ENCODE results near the gene ILK. TPM values are rescaled to one million over a fixed set of nuclear protein-coding genes. Genes with fewer than 3 reads are reported as not detected.

ILK gene
- total and polyA plus RNA-seq, 11 donors: 177 to 288 (median 222) TPM

DNA sequence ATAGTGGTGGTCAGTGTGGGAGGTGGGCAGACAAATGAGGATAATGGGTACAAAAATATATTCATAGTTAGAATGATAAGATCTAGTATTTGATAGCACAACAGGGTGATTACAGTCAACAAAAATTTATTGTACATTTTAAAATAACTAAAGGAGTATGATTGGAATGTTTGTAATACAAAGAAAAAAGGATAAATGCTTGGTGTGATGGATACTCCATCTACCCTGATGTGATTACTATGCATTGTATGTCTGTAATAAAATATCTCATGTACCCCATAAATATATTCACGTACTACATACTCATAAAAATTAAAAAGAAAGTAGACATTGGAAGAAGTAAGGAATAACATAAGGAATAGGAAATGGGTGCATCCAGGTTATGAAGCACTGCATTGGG lies 15.6 kb upstream of the ILK start:
- no peak for ATAC-seq
- no peak overlapping the region for H3K4me3 ChIP-seq
- peaks cover 0 to 19% (median 10%) of the 10 kb centered on the region in 12 donors for H3K9me3 ChIP-seq
- TF ChIP-seq, protein P1, sequence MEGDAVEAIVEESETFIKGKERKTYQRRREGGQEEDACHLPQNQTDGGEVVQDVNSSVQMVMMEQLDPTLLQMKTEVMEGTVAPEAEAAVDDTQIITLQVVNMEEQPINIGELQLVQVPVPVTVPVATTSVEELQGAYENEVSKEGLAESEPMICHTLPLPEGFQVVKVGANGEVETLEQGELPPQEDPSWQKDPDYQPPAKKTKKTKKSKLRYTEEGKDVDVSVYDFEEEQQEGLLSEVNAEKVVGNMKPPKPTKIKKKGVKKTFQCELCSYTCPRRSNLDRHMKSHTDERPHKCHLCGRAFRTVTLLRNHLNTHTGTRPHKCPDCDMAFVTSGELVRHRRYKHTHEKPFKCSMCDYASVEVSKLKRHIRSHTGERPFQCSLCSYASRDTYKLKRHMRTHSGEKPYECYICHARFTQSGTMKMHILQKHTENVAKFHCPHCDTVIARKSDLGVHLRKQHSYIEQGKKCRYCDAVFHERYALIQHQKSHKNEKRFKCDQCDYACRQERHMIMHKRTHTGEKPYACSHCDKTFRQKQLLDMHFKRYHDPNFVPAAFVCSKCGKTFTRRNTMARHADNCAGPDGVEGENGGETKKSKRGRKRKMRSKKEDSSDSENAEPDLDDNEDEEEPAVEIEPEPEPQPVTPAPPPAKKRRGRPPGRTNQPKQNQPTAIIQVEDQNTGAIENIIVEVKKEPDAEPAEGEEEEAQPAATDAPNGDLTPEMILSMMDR (IDR thresholded peaks at IDR 0.05): no peak
- no peak for TF ChIP-seq POLR2A (IDR thresholded peaks at IDR 0.05)
- H3K27me3 ChIP-seq: no peaks in the 10 kb centered on the region
- 93 to 100% (median 97%) methylated on average over 1 of the region's 1 CpG for WGBS, 4 donors
- peak overlapping the region in 3 of 12 donors; percentile 24 to 64 (median 44) for H3K27ac ChIP-seq
- DNase-seq: no peak
- H3K4me1 ChIP-seq: peaks cover 0 to 22% (median 7%) of the 10 kb centered on the region in 12 donors
- H3K36me3 ChIP-seq: peaks cover 0 to 23% (median 10%) of the 10 kb centered on the region in 9 donors
- intact Hi-C loops (cut with DNase I): no loop called here

DNA sequence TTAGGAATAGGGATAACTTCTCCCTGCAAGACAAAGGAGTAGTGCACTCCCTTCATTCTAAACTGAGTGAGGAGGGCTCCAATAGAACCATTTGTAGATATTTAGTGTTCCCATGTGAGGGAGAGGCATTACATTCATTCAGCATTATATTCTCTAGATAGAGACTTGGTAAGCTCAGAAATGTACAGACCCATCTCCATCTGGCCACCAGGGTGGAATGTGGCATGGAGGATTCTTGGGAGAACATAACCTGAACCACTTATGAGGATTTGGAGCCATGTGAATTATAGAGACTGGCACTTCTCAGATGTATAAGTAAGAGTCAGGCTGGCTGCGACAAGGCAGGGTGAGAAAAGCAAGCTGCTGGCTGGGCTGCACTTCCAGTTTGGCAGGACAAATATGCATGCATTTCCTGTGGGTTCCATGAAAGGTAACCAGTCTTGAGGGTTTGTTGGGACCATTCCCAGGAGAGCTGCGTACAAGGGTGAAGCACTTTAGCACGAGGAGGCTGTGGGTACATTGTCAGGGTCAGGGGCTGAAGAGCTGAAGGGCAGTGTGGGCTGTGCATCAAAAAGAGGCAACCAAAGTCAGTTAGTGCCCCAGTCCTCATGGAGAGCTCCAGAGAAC lies 9.3 kb upstream of the ILK start:
- Histone ChIP-seq H3K4me3 (no peak overlapping the region), H3K9me3 (no peaks in the 10 kb centered on the region), H3K27ac (peak overlapping the region in 10 of 12 donors; percentile 23 to 83 (median 60)), H3K4me1 (peaks cover 6 to 64% (median 52%) of the 10 kb centered on the region in 12 donors), H3K27me3 (no peaks in the 10 kb centered on the region), H3K36me3 (peaks cover 0 to 60% (median 34%) of the 10 kb centered on the region in 9 donors)
- WGBS, 4 donors: 28 to 49% (median 40%) methylated on average over 3 of the region's 3 CpGs
- DNase-seq (no peak), ATAC-seq (peak in 3 of 4 donors; percentile 25 to 65 (median 49))
- no peak for TF ChIP-seq POLR2A (IDR thresholded peaks at IDR 0.05)
- TF ChIP-seq, protein P1 (IDR thresholded peaks at IDR 0.05): no peak
- intact Hi-C loops (cut with DNase I): loop anchor here in 1 of 10 donors (10.0 kb wide), 1 partner anchor 59 kb away; no protein-coding TSS in a partner anchor

GRCh38 chr11:6596239-6596877 lies 7.2 kb upstream of the ILK start:
- DNase-seq (no peak), ATAC-seq (peak; percentile 44 to 71 (median 63))
- Histone ChIP-seq H3K4me3 (no peak overlapping the region), H3K36me3 (peaks cover 0 to 79% (median 52%) of the 10 kb centered on the region in 9 donors), H3K27ac (peak overlapping the region; percentile 37 to 83 (median 60)), H3K9me3 (no peaks in the 10 kb centered on the region), H3K27me3 (no peaks in the 10 kb centered on the region), H3K4me1 (peaks cover 6 to 81% (median 57%) of the 10 kb centered on the region in 12 donors)
- TF ChIP-seq POLR2A (IDR thresholded peaks at IDR 0.05): no peak
- TF ChIP-seq, protein P1 (IDR thresholded peaks at IDR 0.05): no peak
- intact Hi-C loops (cut with DNase I): loop anchor here in 1 of 10 donors (10.0 kb wide), 1 partner anchor 62 kb away; no protein-coding TSS in a partner anchor
- 19 to 33% (median 29%) methylated on average over 5 of the region's 5 CpGs for WGBS, 4 donors

GRCh38 chr11:6598555-6598954 lies 5.0 kb upstream of the ILK start:
- Histone ChIP-seq H3K27ac (peak overlapping the region in 6 of 12 donors; percentile 48 to 83 (median 64)), H3K4me1 (peaks cover 8 to 87% (median 64%) of the 10 kb centered on the region in 12 donors), H3K36me3 (peaks cover 0 to 74% (median 46%) of the 10 kb centered on the region in 9 donors), H3K4me3 (no peak overlapping the region), H3K27me3 (no peaks in the 10 kb centered on the region), H3K9me3 (no peaks in the 10 kb centered on the region)
- intact Hi-C loops (cut with DNase I): loop anchor here in 1 of 10 donors (10.0 kb wide), 1 partner anchor 64 kb away; no protein-coding TSS in a partner anchor
- ATAC-seq (peak in 1 of 4 donors; percentile 5), DNase-seq (no peak)
- TF ChIP-seq, protein P1 (IDR thresholded peaks at IDR 0.05): no peak
- TF ChIP-seq POLR2A (IDR thresholded peaks at IDR 0.05): no peak
- WGBS, 4 donors: 77 to 81% (median 78%) methylated on average over 3 of the region's 3 CpGs

Data from heart left ventricle (tissue), 16 donors.